ENCODE measurements around the gene LETM1. TPM values are rescaled to one million over a fixed set of nuclear protein-coding genes. Genes with fewer than 3 reads are reported as not detected.

LETM1 gene
- total and polyA plus RNA-seq, 2 of the 13 experiments (the other 11 are each of a cell fraction or from before 2014, with no cell fraction given) = 9.7 to 41.6 TPM

- TF ChIP-seq ZNF512 (CRISPR knock-in tag; IDR thresholded peaks at IDR 0.05) (no peak), ZNF362 (CRISPR knock-in tag; IDR thresholded peaks at IDR 0.05; ENCODE audit: borderline replicate concordance) (peak; percentile 14; the same call in 1 of the 2 replicates), ZNF687 (CRISPR knock-in tag; IDR thresholded peaks at IDR 0.05) (peak; percentile 88), PRDM15 (CRISPR knock-in tag; IDR thresholded peaks at IDR 0.05) (no peak), GPN1 (CRISPR knock-in tag; IDR thresholded peaks at IDR 0.05; ENCODE audit: borderline replicate concordance) (no peak), RAD21 (CRISPR knock-in tag; IDR thresholded peaks at IDR 0.05) (peak; percentile 55), ZNF33B (CRISPR knock-in tag; IDR thresholded peaks at IDR 0.05) (no peak), PHF8 (CRISPR knock-in tag; IDR thresholded peaks at IDR 0.05) (peak; percentile 86), ZFP82 (CRISPR knock-in tag; IDR thresholded peaks at IDR 0.05; ENCODE audit: borderline replicate concordance) (peak; percentile 99), NR2F1 (CRISPR knock-in tag; IDR thresholded peaks at IDR 0.05) (no peak; a peak in 1 of 4 replicates)
- TF ChIP-seq, protein P1, sequence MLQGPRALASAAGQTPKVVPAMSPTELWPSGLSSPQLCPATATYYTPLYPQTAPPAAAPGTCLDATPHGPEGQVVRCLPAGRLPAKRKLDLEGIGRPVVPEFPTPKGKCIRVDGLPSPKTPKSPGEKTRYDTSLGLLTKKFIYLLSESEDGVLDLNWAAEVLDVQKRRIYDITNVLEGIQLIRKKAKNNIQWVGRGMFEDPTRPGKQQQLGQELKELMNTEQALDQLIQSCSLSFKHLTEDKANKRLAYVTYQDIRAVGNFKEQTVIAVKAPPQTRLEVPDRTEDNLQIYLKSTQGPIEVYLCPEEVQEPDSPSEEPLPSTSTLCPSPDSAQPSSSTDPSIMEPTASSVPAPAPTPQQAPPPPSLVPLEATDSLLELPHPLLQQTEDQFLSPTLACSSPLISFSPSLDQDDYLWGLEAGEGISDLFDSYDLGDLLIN (CRISPR knock-in tag; IDR thresholded peaks at IDR 0.05; ENCODE audit: borderline replicate concordance) = peak; percentile 31; the same call in 1 of the 2 replicates
- TF ChIP-seq, protein P2, sequence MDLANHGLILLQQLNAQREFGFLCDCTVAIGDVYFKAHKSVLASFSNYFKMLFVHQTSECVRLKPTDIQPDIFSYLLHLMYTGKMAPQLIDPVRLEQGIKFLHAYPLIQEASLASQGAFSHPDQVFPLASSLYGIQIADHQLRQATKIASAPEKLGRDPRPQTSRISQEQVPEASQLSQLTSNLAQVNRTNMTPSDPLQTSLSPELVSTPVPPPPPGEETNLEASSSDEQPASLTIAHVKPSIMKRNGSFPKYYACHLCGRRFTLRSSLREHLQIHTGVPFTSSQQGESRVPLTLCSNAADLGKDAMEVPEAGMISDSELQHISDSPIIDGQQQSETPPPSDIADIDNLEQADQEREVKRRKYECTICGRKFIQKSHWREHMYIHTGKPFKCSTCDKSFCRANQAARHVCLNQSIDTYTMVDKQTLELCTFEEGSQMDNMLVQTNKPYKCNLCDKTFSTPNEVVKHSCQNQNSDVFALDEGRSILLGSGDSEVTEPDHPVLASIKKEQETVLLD (CRISPR knock-in tag; IDR thresholded peaks at IDR 0.05; ENCODE audit: low read depth) = peak; percentile 99
Observed at GRCh38 chr4:1856071-1856942, at the start of gene LETM1 (continued).
